Activated CD8-positive, alpha-beta memory T cell treated with anti-CD3 and anti-CD28 coated beads for 4 hours (primary cell): ENCODE results near the gene MMP10.
"Not testable (repeated sequence)": the region's sequence is repeated elsewhere in the genome, so short reads cannot be mapped to it uniquely, and the experiment has no call there.

Experiments used
- DNase-seq, 2 donors: peaks; one replicate each; pipeline ENCODE4 v3.0.0-alpha.2; 2020; ENCODE audit warnings: low read depth in 2 of 2

The MMP10 gene

GRCh38 chr11:102783016-102783415, 2.6 kb upstream of the MMP10 start:
- no peak for DNase-seq

GRCh38 chr11:102781676-102782075, 1.2 kb upstream of the MMP10 start:
- no peak for DNase-seq

DNA sequence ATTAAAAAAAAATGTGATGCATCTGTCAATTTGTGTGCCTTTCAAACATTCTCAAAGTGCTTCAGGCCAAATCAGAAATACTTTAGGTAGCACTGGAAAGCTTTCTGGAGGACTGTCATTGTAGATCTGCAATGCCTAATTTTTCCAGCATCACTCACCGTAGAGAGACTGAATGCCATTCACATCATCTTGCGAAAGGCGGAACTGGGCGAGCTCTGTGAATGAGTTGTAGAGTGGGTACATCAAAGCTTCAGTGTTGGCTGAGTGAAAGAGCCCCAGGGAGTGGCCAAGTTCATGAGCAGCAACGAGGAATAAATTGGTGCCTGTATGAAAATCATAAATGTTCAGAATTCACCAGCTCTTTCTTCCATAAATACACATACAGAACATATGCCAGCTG, 4.0 kb downstream of the MMP10 start:
- DNase-seq = no peak

- no peak for DNase-seq
These were observed 7.0 kb downstream of the MMP10 start for GRCh38 chr11:102773386-102773785.

DNA sequence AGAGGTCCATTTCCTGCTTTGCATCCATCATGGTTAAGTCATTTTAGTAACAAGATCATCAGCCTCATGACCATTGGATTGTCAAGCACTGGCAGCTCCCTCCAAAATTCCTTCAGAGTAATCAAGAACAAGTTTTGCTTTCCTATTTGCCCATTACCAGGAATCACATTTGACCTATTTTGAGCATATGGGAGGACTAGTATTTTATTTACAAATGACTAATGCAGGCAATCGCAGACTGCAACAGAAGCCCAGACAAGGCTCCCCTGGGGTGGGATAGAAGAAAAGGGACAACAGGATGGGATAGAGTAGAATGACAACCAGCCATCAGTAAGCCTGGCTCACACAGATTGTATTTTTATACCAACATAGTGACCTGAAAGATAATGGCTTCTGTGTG, 9.1 kb downstream of the MMP10 start:
- no peak for DNase-seq

DNA sequence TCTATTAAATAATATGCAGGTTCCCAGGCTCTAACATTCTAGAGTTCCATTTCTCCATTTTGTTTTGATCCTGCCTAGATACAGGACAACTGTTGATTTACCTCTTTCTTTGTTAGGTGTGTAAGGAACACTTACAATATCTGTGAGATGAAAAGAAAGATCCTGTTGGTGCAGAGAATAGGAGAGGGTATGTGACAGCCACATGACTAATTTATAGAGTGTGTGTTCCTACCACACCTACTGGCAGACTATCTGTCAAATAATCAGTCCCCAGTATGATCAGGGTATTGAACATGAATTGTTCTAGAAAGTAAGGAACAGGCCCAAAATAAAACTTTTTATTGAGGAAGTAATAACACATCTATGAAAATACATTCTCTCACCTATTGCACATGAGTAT, 10.2 kb downstream of the MMP10 start:
- no peak for DNase-seq

DNA sequence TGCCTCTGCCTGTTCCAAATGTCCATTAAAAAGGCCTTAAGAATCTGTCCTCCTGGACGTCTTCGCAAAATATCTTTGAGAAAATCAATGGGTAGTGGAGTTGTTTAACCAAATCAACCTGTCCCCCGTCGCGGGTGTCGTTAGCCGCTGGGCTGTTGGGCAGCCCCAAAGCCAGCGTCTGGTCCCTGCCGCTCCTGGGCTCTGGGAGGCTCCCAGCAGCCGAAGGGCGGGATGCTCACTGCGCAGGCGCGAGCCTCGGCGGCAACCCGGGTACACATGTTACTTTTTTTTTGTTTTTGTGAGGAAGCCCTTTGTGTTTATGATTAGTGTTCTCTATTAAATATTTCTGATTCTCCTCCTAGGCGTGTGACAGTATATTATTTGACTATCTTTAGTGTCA, 12.6 kb downstream of the MMP10 start:
- no peak for DNase-seq

DNA sequence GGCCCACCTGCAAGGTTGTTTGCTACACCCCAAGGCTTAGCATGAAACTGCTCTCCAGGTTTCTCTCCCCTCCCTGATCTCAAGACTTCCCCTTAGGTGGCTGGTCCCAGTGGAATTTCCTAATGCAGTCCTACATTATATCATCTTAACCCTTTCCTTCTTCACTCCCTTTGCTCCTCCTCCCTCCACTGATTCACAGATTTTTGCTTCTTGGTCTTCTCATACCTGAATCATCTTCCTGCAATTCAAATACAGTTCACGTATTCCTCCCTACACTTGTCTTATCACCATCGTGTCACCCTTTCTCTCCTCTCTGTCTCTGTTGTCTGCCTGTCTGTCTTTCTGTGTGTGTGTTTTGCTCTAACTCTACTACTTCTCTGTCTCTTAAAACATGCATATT, 17.0 kb downstream of the MMP10 start:
- no peak for DNase-seq

GRCh38 chr11:102762361-102762767, 18.1 kb downstream of the MMP10 start:
- no peak for DNase-seq

DNA sequence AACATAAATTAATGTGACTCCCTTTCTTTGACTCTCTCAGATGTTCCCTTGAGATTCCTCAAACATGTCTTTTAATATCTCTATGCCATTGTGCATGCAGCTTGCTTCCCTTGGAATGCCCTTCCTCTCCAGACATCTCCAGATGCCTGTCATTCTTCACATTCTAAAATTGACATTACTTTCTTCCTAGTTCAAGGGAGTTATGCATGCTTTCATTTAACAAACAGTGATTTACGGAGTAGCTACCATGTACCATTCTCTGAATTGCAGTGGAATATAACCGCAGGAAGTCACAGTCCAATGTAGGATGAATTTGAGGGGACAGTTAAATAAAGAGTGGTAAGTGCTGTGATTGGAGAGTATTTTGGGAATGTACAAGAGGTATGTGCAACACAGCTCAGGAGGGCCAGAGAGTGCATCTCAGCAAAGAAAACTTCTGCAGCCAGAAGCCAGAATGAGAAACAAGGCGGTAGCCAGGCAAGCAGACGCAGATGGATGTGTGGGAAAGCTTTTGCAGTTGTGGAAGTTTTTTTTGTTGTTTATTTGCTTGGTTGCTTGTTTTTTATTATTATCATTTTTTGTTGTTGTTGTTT, 18.7 kb downstream of the MMP10 start:
- DNase-seq = no peak

DNA sequence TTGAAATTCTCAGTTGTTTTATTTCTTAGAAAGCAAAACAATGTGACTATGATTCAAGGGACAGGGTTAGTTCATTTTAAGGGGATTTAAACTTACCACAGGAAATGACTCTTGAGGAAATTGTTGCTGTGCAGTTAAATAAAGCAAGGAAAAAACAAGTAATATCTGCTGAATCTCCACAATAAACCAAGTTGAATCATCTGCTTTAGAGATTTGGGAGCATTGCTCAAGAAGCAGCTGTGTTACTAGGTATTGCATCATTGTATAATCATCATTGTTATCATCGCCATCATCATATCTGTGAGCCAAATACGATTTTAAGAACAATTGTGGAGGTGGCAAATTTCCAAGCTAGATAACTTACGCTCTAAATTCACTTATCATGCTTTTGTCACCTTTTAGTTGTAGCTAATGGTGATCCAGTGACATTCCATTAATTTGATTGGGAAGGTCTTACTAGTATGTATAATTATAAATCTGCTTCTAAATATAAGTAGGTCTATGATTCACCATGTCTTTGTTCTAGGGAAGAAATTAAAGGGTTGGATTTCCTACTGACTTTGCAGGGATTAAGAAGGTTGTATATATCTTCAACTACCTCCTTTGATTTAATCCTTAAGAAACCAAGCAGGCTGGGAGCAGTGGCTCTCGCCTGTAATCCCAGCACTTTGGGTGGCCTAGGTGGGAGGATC, 19.9 kb downstream of the MMP10 start:
- DNase-seq = no peak

- DNase-seq = no peak
These were observed 22.4 kb downstream of the MMP10 start for GRCh38 chr11:102757823-102758549.

DNA sequence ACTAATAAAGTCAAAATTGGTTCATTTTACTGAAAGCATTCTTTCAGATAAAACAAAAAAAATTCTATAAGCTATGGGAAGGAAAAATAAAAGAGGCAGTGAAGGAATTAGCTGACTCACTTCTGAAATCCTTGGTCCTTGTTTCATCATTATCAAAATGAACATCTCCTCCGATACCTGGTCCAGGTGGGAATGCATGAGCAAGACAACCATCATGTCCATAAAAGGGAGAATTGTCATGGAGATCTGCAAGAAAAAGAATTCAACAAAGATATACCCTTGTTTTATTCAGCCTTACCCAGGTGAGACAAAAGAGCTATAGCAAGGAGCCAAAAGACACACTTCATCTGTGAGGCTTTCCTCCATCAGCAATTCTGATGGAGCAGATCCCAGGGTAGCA, 27.2 kb downstream of the MMP10 start:
- no peak for DNase-seq

DNA sequence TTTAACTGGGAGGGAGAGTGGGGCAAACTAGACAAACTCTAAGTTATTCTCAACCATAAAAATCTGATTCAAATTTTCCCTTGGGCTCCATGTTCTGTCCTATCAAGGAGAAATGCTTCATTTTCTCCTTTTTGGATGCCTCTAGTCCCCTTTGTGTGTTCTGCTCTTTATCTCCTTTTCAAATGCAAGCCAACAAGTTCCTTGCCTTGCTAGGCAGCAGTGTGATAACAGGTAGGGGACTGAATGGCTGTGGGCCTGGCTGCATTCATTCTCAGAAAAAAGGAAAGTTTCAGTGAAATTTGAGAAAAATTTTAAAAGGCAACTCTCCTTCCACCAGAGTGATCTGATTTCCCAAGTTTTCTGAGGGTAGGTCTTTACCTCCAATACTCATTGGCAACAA, 28.8 kb downstream of the MMP10 start:
- DNase-seq = no peak

- DNase-seq = no peak
These were observed 31.2 kb downstream of the MMP10 start for GRCh38 chr11:102749101-102749722.

GRCh38 chr11:102746746-102747578, 33.5 kb downstream of the MMP10 start:
- not testable (repeated sequence) for DNase-seq

- no peak for DNase-seq
These were observed 45.8 kb downstream of the MMP10 start for GRCh38 chr11:102734650-102735049.

GRCh38 chr11:102733232-102733875, 47.1 kb downstream of the MMP10 start:
- no peak for DNase-seq

DNA sequence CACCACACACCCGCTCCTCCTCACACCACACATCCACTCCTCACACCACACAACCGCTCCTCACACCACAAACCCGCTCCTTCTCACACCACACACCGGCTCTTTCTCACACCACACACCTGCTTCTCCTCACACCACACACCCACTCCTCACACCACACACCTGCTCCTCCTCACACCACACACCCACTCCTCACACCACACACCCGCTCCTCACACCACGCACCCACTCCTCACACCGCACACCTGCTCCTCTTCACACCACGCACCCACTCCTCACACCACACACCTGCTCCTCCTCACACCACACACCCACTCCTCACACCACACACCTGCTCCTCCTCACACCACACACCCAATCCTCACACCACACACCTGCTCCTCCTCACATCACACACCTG, 49.5 kb downstream of the MMP10 start:
- not testable (repeated sequence) for DNase-seq

- DNase-seq = no peak
These were observed 50.3 kb downstream of the MMP10 start for GRCh38 chr11:102729849-102730815.
